Smooth muscle cell (in vitro differentiated cells): ENCODE measurements around the gene FBXL19. TPM values are rescaled to one million over a fixed set of nuclear protein-coding genes. Genes with fewer than 3 reads are reported as not detected.

ENCODE experiments used
- DNase-seq: peaks from one replicate; lab custom pipeline; 2025; ENCODE audit not compliant: unreplicated experiment; lab: John Stamatoyannopoulos, UW
- H2AFZ ChIP-seq: fragments of 200-600 bp; sonication (generic); 2 replicates; pipeline ENCODE4 v1.6.0; 2016; ENCODE audit warnings: antibody characterized with exemption, low read depth, mild to moderate bottlenecking
- H3F3A ChIP-seq: fragments of 200-600 bp; sonication (generic); 2 replicates; pipeline ENCODE4 v1.6.0; 2017; ENCODE audit warnings: antibody characterized with exemption, low read depth
- H3K27ac ChIP-seq: fragments of 200-600 bp; sonication (generic); 2 replicates; pipeline ENCODE4 v1.5.1; 2016; ENCODE audit warnings: low read depth, mild to moderate bottlenecking
- H3K27me3 ChIP-seq: fragments of 200-600 bp; sonication (generic); 2 replicates; pipeline ENCODE4 v1.6.1; 2016; ENCODE audit warnings: low read depth, mild to moderate bottlenecking
- H3K36me3 ChIP-seq: fragments of 200-600 bp; sonication (generic); 2 replicates; pipeline ENCODE4 v1.5.1; 2016; ENCODE audit warnings: low read depth
- H3K4me1 ChIP-seq: fragments of 200-600 bp; sonication (generic); 2 replicates; pipeline ENCODE4 v1.5.1; 2016; ENCODE audit warnings: low read depth
- H3K4me2 ChIP-seq: fragments of 200-600 bp; sonication (generic); 2 replicates; pipeline ENCODE4 v1.6.0; 2016; ENCODE audit warnings: mild to moderate bottlenecking
- H3K4me3 ChIP-seq: fragments of 200-600 bp; sonication (generic); 2 replicates; pipeline ENCODE4 v1.5.1; 2016; ENCODE audit warnings: mild to moderate bottlenecking
- H3K79me2 ChIP-seq: fragments of 200-600 bp; sonication (generic); 2 replicates; pipeline ENCODE4 v1.6.0; 2016; ENCODE audit warnings: low read depth, mild to moderate bottlenecking
- H3K9ac ChIP-seq: fragments of 200-600 bp; sonication (generic); 2 replicates; pipeline ENCODE4 v1.6.0; 2016; ENCODE audit warnings: low read depth
- H3K9me3 ChIP-seq: fragments of 200-600 bp; sonication (generic); replicated peaks from 2 replicates; pipeline ENCODE4 v1.5.1; 2016; ENCODE audit warnings: low read depth
- H4K20me1 ChIP-seq: fragments of 200-600 bp; sonication (generic); 2 replicates; pipeline ENCODE4 v1.6.0; 2016; ENCODE audit warnings: low read depth
- CTCF ChIP-seq: fragments of 200-600 bp; sonication (generic); IDR thresholded peaks from 2 replicates; pipeline ENCODE4 v1.5.1; 2017; ENCODE audit warnings: borderline replicate concordance, mild to moderate bottlenecking, antibody characterized with exemption; ENCODE audit not compliant: insufficient read depth, poor library complexity, severe bottlenecking
- WGBS: methylation state at CpG from one replicate; pipeline ENCODE4 v1.1.7; 2016; ENCODE audit warnings: low lambda C conversion rate; 5-methylcytosine and 5-hydroxymethylcytosine counted together
- microRNA counts: library from miRNA; unstranded; fragments of <30 nt; microRNA quantifications from one replicate; lab custom pipeline; 2016
- microRNA-seq: library from miRNA; unstranded; fragments of <30 nt; microRNA quantifications from one replicate; pipeline ENCODE4, GENCODE V29; 2016; ENCODE audit warnings: borderline number of aligned reads
- polyA plus RNA-seq: library from polyadenylated mRNA; unstranded; fragments of >200 nt; fragmentation: Nextera tagmentation; extraction: Ambion mirVana; gene quantifications from 2 replicates; pipeline ENCODE4 v1.2.1, GENCODE V29; 2016
- small RNA-seq: library from RNA; depleted of rRNA; stranded (forward); fragments of <200 nt; gene quantifications from one replicate; pipeline ENCODE3, GENCODE V24; 2014
- total RNA-seq: library from RNA; depleted of rRNA; stranded (reverse); fragments of >200 nt; gene quantifications from 2 replicates; pipeline ENCODE4 v1.2.3, GENCODE V29; 2014

FBXL19 gene
- total and polyA plus RNA-seq, 2 experiments from 2014 or later, result 1.3 to 4.5 TPM

- Histone ChIP-seq H3F3A (peaks cover 11% of the 10 kb centered on the region), H3K4me1 (peaks cover 2% of the 10 kb centered on the region), H2AFZ (peak overlapping the region; percentile 62), H3K4me2 (peak overlapping the region; percentile 89), H3K27ac (peak overlapping the region; percentile 94), H3K36me3 (no peaks in the 10 kb centered on the region), H3K4me3 (peak overlapping the region; percentile 58), H3K9me3 (no peaks in the 10 kb centered on the region), H3K79me2 (no peaks in the 10 kb centered on the region), H4K20me1 (no peaks in the 10 kb centered on the region), H3K27me3 (no peaks in the 10 kb centered on the region), H3K9ac (peak overlapping the region; percentile 90)
- WGBS, result 4% methylated on average over 50 of the region's 60 CpGs
- DNase-seq, result peak; percentile 49
- TF ChIP-seq CTCF, result no peak
Measured at GRCh38 chr16:30996985-30997724, 73.8 kb downstream of the FBXL19 start.

DNA sequence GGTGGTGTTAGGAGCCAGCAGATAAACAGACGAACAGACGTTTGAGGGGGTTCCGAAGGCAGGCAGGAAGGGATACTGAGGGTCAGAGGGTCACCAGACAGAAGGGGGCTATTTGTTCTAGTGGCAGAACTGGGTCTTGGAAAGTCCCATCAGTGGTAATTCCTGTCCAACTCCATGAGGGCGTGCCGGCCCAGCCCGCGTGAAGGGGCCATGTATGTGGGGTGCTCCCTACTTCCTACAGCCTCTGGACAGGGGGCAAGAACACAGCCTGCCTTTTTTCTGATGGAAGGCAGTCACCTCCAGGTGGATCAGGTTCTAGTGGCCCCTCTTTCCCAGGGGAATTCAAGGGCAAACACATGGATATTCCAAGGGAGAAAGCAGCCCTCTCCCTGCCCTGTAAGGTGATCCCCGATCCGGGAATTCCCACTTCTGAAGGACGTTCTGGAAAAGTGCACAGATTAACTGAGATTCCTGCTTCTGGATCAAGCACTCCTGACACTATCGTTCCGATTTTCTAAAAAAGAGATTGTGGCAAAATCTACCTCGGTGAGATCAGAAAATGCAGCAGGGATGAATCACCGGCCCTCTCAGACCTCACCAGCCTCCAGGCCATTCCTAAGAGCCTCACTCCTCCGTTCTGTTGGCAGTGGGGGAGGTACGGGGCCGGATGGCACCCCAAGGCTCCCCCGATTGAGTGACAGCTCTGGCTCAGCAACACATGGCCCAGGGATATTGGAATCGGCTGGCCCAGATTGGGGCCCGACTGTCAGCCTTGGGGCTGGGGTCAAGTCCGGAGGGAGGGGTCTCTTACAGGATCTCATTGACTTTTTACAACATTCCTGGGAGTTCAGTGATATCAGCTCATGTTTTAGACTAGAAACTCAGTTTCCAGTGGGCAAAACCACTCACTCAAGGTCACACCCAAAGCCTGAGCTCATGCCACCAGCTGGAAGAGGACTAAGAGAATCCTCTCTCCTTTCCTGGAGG is 74.6 kb downstream of the FBXL19 start:
- H3K79me2 ChIP-seq, result no peaks in the 10 kb centered on the region
- peak overlapping the region; percentile 90 for H3K9ac ChIP-seq
- H3F3A ChIP-seq, result peaks cover 11% of the 10 kb centered on the region
- DNase-seq, result no peak
- peak overlapping the region; percentile 94 for H3K27ac ChIP-seq
- peaks cover 4% of the 10 kb centered on the region for H3K4me1 ChIP-seq
- H3K4me2 ChIP-seq, result peak overlapping the region; percentile 89
- peak overlapping the region; percentile 58 for H3K4me3 ChIP-seq
- WGBS, result 21% methylated on average over 21 of the region's 21 CpGs
- no peaks in the 10 kb centered on the region for H3K27me3 ChIP-seq
- no peaks in the 10 kb centered on the region for H4K20me1 ChIP-seq
- no peaks in the 10 kb centered on the region for H3K9me3 ChIP-seq
- no peak for TF ChIP-seq CTCF
- H3K36me3 ChIP-seq, result no peaks in the 10 kb centered on the region
- H2AFZ ChIP-seq, result peak overlapping the region; percentile 62

MicroRNA genes within 50 kb of the gene (microRNA counts, 767-probe panel; counts per million panel counts)
- 183 counts per million for microRNA hsa-miR-762 (lab: Ali Mortazavi, UCI)

Small RNA genes lying within 50 kb of the gene (microRNA-seq; reads per million reads assigned to microRNA genes)
- gene MIR4519 (not detected), gene MIR762 (not detected)

Small RNA genes lying within 50 kb of the gene (small RNA-seq; reads per million reads assigned to genes)
- gene AC135048.1, result not detected
- not detected for gene MIR4519
- not detected for gene MIR762

Other genes starting within 250 kb of the FBXL19 start
- 9.0 and 16.2 TPM in 2 replicates for gene SRCAP, start 224.4 kb upstream of the FBXL19 start, total RNA-seq
- 14.5 and 24.9 TPM in 2 replicates for gene SRCAP, start 224.4 kb upstream of the FBXL19 start, polyA plus RNA-seq
- gene PHKG2, start 175.1 kb upstream of the FBXL19 start, total RNA-seq, result 24.9 and 35.9 TPM in 2 replicates
- gene PHKG2, start 175.1 kb upstream of the FBXL19 start, polyA plus RNA-seq, result 39.1 and 40.1 TPM in 2 replicates
- gene CFAP119, start 161.5 kb upstream of the FBXL19 start, total RNA-seq, result 2.2 and 5.2 TPM in 2 replicates
- 3.0 and 3.5 TPM in 2 replicates for gene CFAP119, start 161.5 kb upstream of the FBXL19 start, polyA plus RNA-seq
- gene RNF40, start 161.2 kb upstream of the FBXL19 start, total RNA-seq, result 66.1 and 73.0 TPM in 2 replicates
- 92.5 and 107 TPM in 2 replicates for gene RNF40, start 161.2 kb upstream of the FBXL19 start, polyA plus RNA-seq
- 11.2 and 11.6 TPM in 2 replicates for gene ZNF629, start 136.4 kb upstream of the FBXL19 start, total RNA-seq
- 13.0 and 13.4 TPM in 2 replicates for gene ZNF629, start 136.4 kb upstream of the FBXL19 start, polyA plus RNA-seq
- 27.8 and 34.2 TPM in 2 replicates for gene BCL7C, start 29.5 kb upstream of the FBXL19 start, total RNA-seq
- 68.1 and 76.1 TPM in 2 replicates for gene BCL7C, start 29.5 kb upstream of the FBXL19 start, polyA plus RNA-seq
- 0.76 and 1.7 TPM in 2 replicates for gene CTF1, start 27.0 kb upstream of the FBXL19 start, total RNA-seq
- gene CTF1, start 27.0 kb upstream of the FBXL19 start, polyA plus RNA-seq, result 8.1 and 8.2 TPM in 2 replicates
- gene ORAI3, start 25.5 kb downstream of the FBXL19 start, total RNA-seq, result 33.7 and 34.9 TPM in 2 replicates
- gene ORAI3, start 25.5 kb downstream of the FBXL19 start, polyA plus RNA-seq, result 39.4 and 44.0 TPM in 2 replicates
- 1.9 and 2.9 TPM in 2 replicates for gene SETD1A, start 34.2 kb downstream of the FBXL19 start, total RNA-seq
- 1.2 and 3.3 TPM in 2 replicates for gene SETD1A, start 34.2 kb downstream of the FBXL19 start, polyA plus RNA-seq
- 5.5 and 10.8 TPM in 2 replicates for gene HSD3B7, start 61.6 kb downstream of the FBXL19 start, total RNA-seq
- 15.1 and 15.5 TPM in 2 replicates for gene HSD3B7, start 61.6 kb downstream of the FBXL19 start, polyA plus RNA-seq
- 0.72 and 1.4 TPM in 2 replicates for gene STX1B, start 87.1 kb downstream of the FBXL19 start, total RNA-seq
- gene STX1B, start 87.1 kb downstream of the FBXL19 start, polyA plus RNA-seq, result 1.0 and 2.1 TPM in 2 replicates
- 14.4 and 23.1 TPM in 2 replicates for gene STX4, start 110.0 kb downstream of the FBXL19 start, total RNA-seq
- gene STX4, start 110.0 kb downstream of the FBXL19 start, polyA plus RNA-seq, result 50.6 and 60.2 TPM in 2 replicates
- 7.3 and 9.0 TPM in 2 replicates for gene ZNF668, start 150.7 kb downstream of the FBXL19 start, total RNA-seq
- gene ZNF668, start 150.7 kb downstream of the FBXL19 start, polyA plus RNA-seq, result 20.1 and 21.0 TPM in 2 replicates
- 5.7 and 8.1 TPM in 2 replicates for gene ZNF646, start 150.8 kb downstream of the FBXL19 start, total RNA-seq
- 5.4 and 7.3 TPM in 2 replicates for gene ZNF646, start 150.8 kb downstream of the FBXL19 start, polyA plus RNA-seq
- gene PRSS53, start 165.4 kb downstream of the FBXL19 start, total RNA-seq, result 5.1 and 6.3 TPM in 2 replicates
- gene PRSS53, start 165.4 kb downstream of the FBXL19 start, polyA plus RNA-seq, result 0.66 and 1.1 TPM in 2 replicates
- 232 and 253 TPM in 2 replicates for gene VKORC1, start 171.2 kb downstream of the FBXL19 start, total RNA-seq
- gene VKORC1, start 171.2 kb downstream of the FBXL19 start, polyA plus RNA-seq, result 340 and 394 TPM in 2 replicates
- gene BCKDK, start 184.8 kb downstream of the FBXL19 start, total RNA-seq, result 32.1 and 40.5 TPM in 2 replicates
- 82.6 and 87.9 TPM in 2 replicates for gene BCKDK, start 184.8 kb downstream of the FBXL19 start, polyA plus RNA-seq
- 26.3 and 32.9 TPM in 2 replicates for gene KAT8, start 194.1 kb downstream of the FBXL19 start, total RNA-seq
- 27.4 and 29.1 TPM in 2 replicates for gene KAT8, start 194.1 kb downstream of the FBXL19 start, polyA plus RNA-seq
- 15.1 and 17.3 TPM in 2 replicates for gene PRSS8, start 212.2 kb downstream of the FBXL19 start, total RNA-seq
- gene PRSS8, start 212.2 kb downstream of the FBXL19 start, polyA plus RNA-seq, result 13.9 and 68.0 TPM in 2 replicates
- 1.6 TPM in 1 of 2 replicates, not detected in the other for gene PRSS36, start 226.5 kb downstream of the FBXL19 start, total RNA-seq
- 0.31 and 0.66 TPM in 2 replicates for gene PRSS36, start 226.5 kb downstream of the FBXL19 start, polyA plus RNA-seq